GM12878 (cell line): ENCODE results near the gene NECAB3. TPM values are rescaled to one million over a fixed set of nuclear protein-coding genes. Genes with fewer than 3 reads are reported as not detected.

Source experiments
- ATAC-seq: fragments of 200-7000 bp; cut with Tn5 transposase; 3 replicates; pipeline ENCODE4 v1.9.1; 2020; ENCODE audit warnings: mild to moderate bottlenecking, moderate library complexity
- BruUV-seq: library from RNA; stranded (reverse); fragments of 400-500 nt; replicated peaks from 2 replicates; lab custom pipeline; 2021; lab: Mats Ljungman, UMichigan
- CTCF ChIA-PET: fragments of 300-600 bp; sonication (Branson Sonifier 250); formaldehyde crosslinking; extraction: SDS; loops from one replicate; lab custom pipeline; 2021; ENCODE audit warnings: inconsistent platforms; lab: Yijun Ruan, JAX
- POLR2A ChIA-PET: fragments of 350-600 bp; formaldehyde crosslinking; extraction: SDS; loops from one replicate; lab custom pipeline; 2021; ENCODE audit warnings: inconsistent platforms; lab: Charles Lee
- RAD21 ChIA-PET: fragments of 300-600 bp; sonication (Branson Sonifier 250); formaldehyde crosslinking; loops from one replicate; lab custom pipeline; 2023; ENCODE audit warnings: antibody characterized with exemption; ENCODE audit not compliant: unreplicated experiment; lab: Charles Lee
- SMC1A ChIA-PET: fragments of 300-600 bp; sonication (Branson Sonifier 250); formaldehyde crosslinking; loops from one replicate; lab custom pipeline; 2023; ENCODE audit not compliant: unreplicated experiment, uncharacterized antibody; lab: Charles Lee
- DNase-seq: peaks from one replicate; pipeline ENCODE4 v3.0.0-alpha.2; 2011; ENCODE audit warnings: low read depth, low spot score
- FAIRE-seq: peaks from 3 replicates; lab custom pipeline; 2011; peaks lifted over from hg19 to GRCh38; lab: Jason Lieb, UNC
- H2AFZ ChIP-seq: 2 replicates; pipeline ENCODE4 v1.6.0; 2011; ENCODE audit warnings: low read depth, low read length, control low read depth; ENCODE audit not compliant: control insufficient read depth
- H3K27ac ChIP-seq: 2 replicates; pipeline ENCODE4 v1.5.1; 2011; ENCODE audit warnings: control low read depth; ENCODE audit not compliant: control insufficient read depth, insufficient read depth
- H3K27me3 ChIP-seq, 2 experiments: replicated peaks in 1 of 2; 2 replicates each; pipeline versions ENCODE4 v1.6.0 to v1.6.1; 2011; ENCODE audit warnings: low read length in 1 of 2; ENCODE audit not compliant: control insufficient read depth in 2 of 2, insufficient read depth in 2 of 2
- H3K36me3 ChIP-seq, 2 experiments: 2 replicates each; pipeline ENCODE4 v1.5.1; 2011; ENCODE audit warnings: low read length in 1 of 2; ENCODE audit not compliant: control insufficient read depth in 2 of 2, insufficient read depth in 2 of 2
- H3K4me1 ChIP-seq: 2 replicates; pipeline ENCODE4 v1.6.1; 2011; ENCODE audit warnings: mild to moderate bottlenecking, low read length, moderate library complexity, mixed read lengths; ENCODE audit not compliant: control insufficient read depth, insufficient read depth
- H3K4me2 ChIP-seq: 2 replicates; pipeline ENCODE4 v1.6.0; 2011; ENCODE audit warnings: control low read depth; ENCODE audit not compliant: control insufficient read depth, insufficient read depth
- H3K4me3 ChIP-seq: fragments of 200-600 bp; sonication (generic); 2 replicates; pipeline ENCODE4 v1.5.1; 2016
- H3K79me2 ChIP-seq: 2 replicates; pipeline ENCODE4 v1.6.0; 2011; ENCODE audit warnings: low read length; ENCODE audit not compliant: control insufficient read depth, insufficient read depth
- H3K9ac ChIP-seq: 2 replicates; pipeline ENCODE4 v1.8.0; 2011; ENCODE audit warnings: low read length, control low read depth, mixed read lengths; ENCODE audit not compliant: control insufficient read depth, insufficient read depth
- H3K9me3 ChIP-seq: replicated peaks from 3 replicates; pipeline ENCODE4 v1.5.1; 2011; ENCODE audit warnings: mild to moderate bottlenecking, low read length; ENCODE audit not compliant: control insufficient read depth, insufficient read depth
- H4K20me1 ChIP-seq: 2 replicates; pipeline ENCODE4 v1.6.0; 2011; ENCODE audit not compliant: control insufficient read depth, insufficient read depth
- CEBPB ChIP-seq, 2 experiments: fragments of 150-350 bp in 1 of 2; IDR thresholded peaks; 2 replicates each; pipeline ENCODE4 v1.6.1; 2012 to 2014; ENCODE audit warnings: low read depth in 2 of 2, low read length in 2 of 2, borderline replicate concordance in 1 of 2, inconsistent platforms in 1 of 2
- CHD4 ChIP-seq: fragments of 200-600 bp; sonication (generic); IDR thresholded peaks from 2 replicates; pipeline ENCODE4 v1.6.1; 2016; ENCODE audit warnings: mild to moderate bottlenecking
- HCFC1 ChIP-seq: fragments of 150-350 bp; IDR thresholded peaks from 2 replicates; pipeline ENCODE4 v1.6.1; 2014; ENCODE audit warnings: low read length
- HDGF ChIP-seq: fragments of 450-650 bp; IDR thresholded peaks from 2 replicates; pipeline ENCODE4 v1.6.1; 2016; ENCODE audit warnings: antibody characterized with exemption
- JUND ChIP-seq: IDR thresholded peaks from 2 replicates; pipeline ENCODE4 v1.6.1; 2012; ENCODE audit warnings: low read depth, mild to moderate bottlenecking, low read length, improper control_type of control experiment, moderate library complexity
- KDM1A ChIP-seq: fragments of 200-600 bp; sonication (generic); IDR thresholded peaks from 2 replicates; pipeline ENCODE4 v1.6.1; 2016; ENCODE audit warnings: borderline replicate concordance
- POLR2AphosphoS2 ChIP-seq: IDR thresholded peaks from 2 replicates; pipeline ENCODE4 v1.6.1; 2011; ENCODE audit warnings: low read depth, mild to moderate bottlenecking, low read length, improper control_type of control experiment, moderate library complexity
- RAD51 ChIP-seq: fragments of 450-650 bp; IDR thresholded peaks from 2 replicates; pipeline ENCODE4 v1.6.1; 2016; ENCODE audit warnings: moderate library complexity, mild to moderate bottlenecking, inconsistent platforms
- RBBP5 ChIP-seq: fragments of 200-600 bp; sonication (generic); conservative IDR thresholded peaks from 2 replicates; pipeline ENCODE4 v1.6.1; 2016
- RELA ChIP-seq: fragments of 450-650 bp; IDR thresholded peaks from 2 replicates; pipeline ENCODE4 v1.8.0; 2014; ENCODE audit warnings: borderline replicate concordance; ENCODE audit not compliant: partially characterized antibody
- SMAD1 ChIP-seq: fragments of 450-650 bp; IDR thresholded peaks from 2 replicates; pipeline ENCODE4 v1.6.1; 2018; ENCODE audit warnings: mild to moderate bottlenecking, low read depth; ENCODE audit not compliant: partially characterized antibody
- SMARCA5 ChIP-seq: fragments of 450-650 bp; IDR thresholded peaks from 2 replicates; pipeline ENCODE4 v1.6.1; 2017; ENCODE audit warnings: mild to moderate bottlenecking
- STAT1 ChIP-seq: fragments of 450-650 bp; conservative IDR thresholded peaks from 2 replicates; pipeline ENCODE4 v1.6.1; 2014; ENCODE audit warnings: antibody characterized with exemption, mild to moderate bottlenecking
- SUPT20H ChIP-seq: IDR thresholded peaks from 2 replicates; pipeline ENCODE4 v1.6.1; 2011; ENCODE audit warnings: low read depth, mild to moderate bottlenecking, low read length, moderate library complexity, borderline replicate concordance; ENCODE audit not compliant: control insufficient read depth
- ZBED1 ChIP-seq: IDR thresholded peaks from 2 replicates; pipeline ENCODE4 v1.6.1; 2016; ENCODE audit warnings: borderline replicate concordance
- WGBS: methylation state at CpG from one replicate; pipeline ENCODE4 v1.1.6; 2016; ENCODE audit warnings: low lambda C conversion rate; ENCODE audit not compliant: insufficient replicate concordance, insufficient coverage; ENCODE audit errors: missing lambda C conversion rate; 5-methylcytosine and 5-hydroxymethylcytosine counted together
- in situ Hi-C: fragments of 300-500 bp; cut with MboI; formaldehyde crosslinking; loops from 9 replicates; pipeline ENCODE4 v1.14.3; 2018; ENCODE audit warnings: mixed read lengths
- intact Hi-C: fragments of 100-400 bp; cut with micrococcal nuclease; formaldehyde crosslinking; loops from one replicate; pipeline ENCODE4 v1.14.2; 2022; ENCODE audit not compliant: unreplicated experiment
- polyA plus RNA-seq, 11 experiments: library from polyadenylated mRNA; depleted of rRNA in 4 of 11; unstranded in 6 of 11; stranded (reverse) in 5 of 11; fragments of >200 nt; fragmentation: Nextera tagmentation in 4 of 11; fragmentation: Illumina TruSeq in 1 of 11; extraction: Ambion mirVana in 4 of 11; extraction: Trizol in 1 of 11; gene quantifications; 1 replicate in 1 of 11; 2 replicates in 10 of 11; pipeline versions ENCODE4 v1.2.1 to v1.2.3, GENCODE V29; 2011 to 2016; ENCODE audit warnings: inconsistent platforms in 2 of 11, missing spikeins in 2 of 11, low read depth in 1 of 11
- total RNA-seq, 4 experiments: library from RNA; depleted of rRNA in 3 of 4; stranded (reverse); fragments of >200 nt in 3 of 4; fragmentation: Illumina TruSeq in 1 of 4; extraction: Trizol in 1 of 4; gene quantifications; 2 replicates each; pipeline versions ENCODE4 v1.2.1 to v1.2.3, GENCODE V29; 2013 to 2021
- TF ChIP-seq, protein P1 (sequence below): fragments of 450-650 bp; IDR thresholded peaks from 2 replicates; pipeline ENCODE4 v1.6.1; 2018; ENCODE audit warnings: mild to moderate bottlenecking, low read depth, moderate library complexity; ENCODE audit not compliant: partially characterized antibody
- TF ChIP-seq, protein P2 (sequence below), 3 experiments: IDR thresholded peaks in 2 of 3; conservative IDR thresholded peaks in 1 of 3; 2 replicates each; pipeline ENCODE4 v1.5.1; 2011; ENCODE audit warnings: low read depth in 3 of 3, low read length in 3 of 3, mild to moderate bottlenecking in 3 of 3, control low read depth in 2 of 3, moderate library complexity in 2 of 3, inconsistent platforms in 1 of 3, mixed read lengths in 1 of 3; ENCODE audit not compliant: control insufficient read depth in 2 of 3, insufficient read depth in 1 of 3; ENCODE audit errors: extremely low read depth in 1 of 3
- TF ChIP-seq, protein P3 (sequence below): IDR thresholded peaks from 2 replicates; pipeline ENCODE4 v1.6.1; 2012; ENCODE audit warnings: low read length, inconsistent platforms

The NECAB3 gene
- total and polyA plus RNA-seq, 10 of the 15 experiments (the other 5 are each of a cell fraction or from before 2014, with no cell fraction given): 0.21 to 17.0 (median 7.2) TPM

DNA sequence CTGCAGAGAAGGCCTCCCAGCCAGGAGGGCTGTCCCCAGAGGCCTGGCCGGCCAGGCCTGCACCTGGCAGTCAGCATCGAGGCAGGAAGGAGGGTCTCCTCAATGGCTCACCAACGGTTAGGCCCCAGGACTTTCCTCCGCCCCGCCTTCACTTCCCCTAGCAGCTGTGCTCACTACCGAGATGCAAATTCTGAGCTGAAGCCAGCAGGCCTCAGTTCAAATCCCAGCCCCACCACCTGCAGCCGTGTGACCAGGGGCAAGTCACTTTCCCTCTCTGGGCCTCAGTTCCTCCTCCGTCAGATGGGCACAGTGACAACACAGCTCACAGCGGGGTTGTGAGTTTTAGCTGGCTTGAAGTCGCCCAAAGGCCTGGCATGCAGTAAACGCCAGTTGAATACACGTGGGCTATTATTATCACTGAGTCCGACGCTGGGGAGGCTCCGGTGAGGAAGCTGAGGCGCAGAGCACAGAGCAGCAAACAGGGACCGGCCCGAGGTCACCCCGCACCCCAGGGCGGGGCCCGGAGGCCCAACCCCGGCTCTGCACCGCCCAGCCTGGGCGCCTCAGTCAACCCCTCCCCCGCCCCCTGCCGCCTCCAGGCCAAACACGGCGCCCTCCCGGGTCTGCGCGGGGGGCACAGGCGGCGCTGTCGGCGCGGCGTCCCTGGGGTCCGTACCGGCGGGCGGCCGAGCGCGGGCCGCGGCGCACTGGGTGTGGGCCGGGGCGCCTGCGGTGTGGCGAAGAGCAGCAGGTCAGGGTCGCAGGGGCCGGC is 11.3 kb upstream of the NECAB3 start:
- Histone ChIP-seq H3K27ac (peak overlapping the region; percentile 88), H3K4me1 (peaks cover 36% of the 10 kb centered on the region), H3K4me3 (peak overlapping the region; percentile 79), H3K4me2 (peak overlapping the region; percentile 90), H3K9ac (peak overlapping the region; percentile 88), H3K36me3 (no peaks in the 10 kb centered on the region), H2AFZ (peak overlapping the region; percentile 61), H4K20me1 (no peaks in the 10 kb centered on the region), H3K79me2 (peaks cover 44% of the 10 kb centered on the region), H3K9me3 (no peaks in the 10 kb centered on the region), H3K27me3 (no peaks in the 10 kb centered on the region)
- under 1% methylated on average over 41 of the region's 53 CpGs for WGBS
- ChIA-PET RAD21 (interaction anchor here (0.6 to 1.4 kb wide), 5 partner anchors 17 to 97 kb away, joined by 3 to 7 read pairs (median 3); partner anchors contain the start of gene ACTL10), SMC1A (interaction anchor here (0.5 to 1.2 kb wide), 4 partner anchors 19 to 90 kb away, joined by 3 to 5 read pairs (median 3); partner anchors contain the start of genes ACTL10 and PXMP4), POLR2A (interaction anchor here (0.9 to 1.7 kb wide), 7 partner anchors 13 to 196 kb away, joined by 3 to 7 read pairs (median 5); partner anchors contain the start of genes ACTL10, CBFA2T2 and ZNF341), CTCF (interaction anchor here (0.7 to 5.6 kb wide), 4 partner anchors 18 to 241 kb away, joined by 3 to 38 read pairs (median 4); partner anchors contain the start of gene ACTL10)
- FAIRE-seq (peak; percentile 31), DNase-seq (peak; percentile 62), ATAC-seq (peak; percentile 62)
- in situ Hi-C loops (no loop called here), intact Hi-C loops (loop anchor here (1.0 to 10.0 kb wide), 4 partner anchors 47 to 309 kb away; partner anchors contain the start of genes CHMP4B and RALY)
- BruUV-seq: no TSS peak
- no peak for TF ChIP-seq SMARCA5
- TF ChIP-seq, protein P1, sequence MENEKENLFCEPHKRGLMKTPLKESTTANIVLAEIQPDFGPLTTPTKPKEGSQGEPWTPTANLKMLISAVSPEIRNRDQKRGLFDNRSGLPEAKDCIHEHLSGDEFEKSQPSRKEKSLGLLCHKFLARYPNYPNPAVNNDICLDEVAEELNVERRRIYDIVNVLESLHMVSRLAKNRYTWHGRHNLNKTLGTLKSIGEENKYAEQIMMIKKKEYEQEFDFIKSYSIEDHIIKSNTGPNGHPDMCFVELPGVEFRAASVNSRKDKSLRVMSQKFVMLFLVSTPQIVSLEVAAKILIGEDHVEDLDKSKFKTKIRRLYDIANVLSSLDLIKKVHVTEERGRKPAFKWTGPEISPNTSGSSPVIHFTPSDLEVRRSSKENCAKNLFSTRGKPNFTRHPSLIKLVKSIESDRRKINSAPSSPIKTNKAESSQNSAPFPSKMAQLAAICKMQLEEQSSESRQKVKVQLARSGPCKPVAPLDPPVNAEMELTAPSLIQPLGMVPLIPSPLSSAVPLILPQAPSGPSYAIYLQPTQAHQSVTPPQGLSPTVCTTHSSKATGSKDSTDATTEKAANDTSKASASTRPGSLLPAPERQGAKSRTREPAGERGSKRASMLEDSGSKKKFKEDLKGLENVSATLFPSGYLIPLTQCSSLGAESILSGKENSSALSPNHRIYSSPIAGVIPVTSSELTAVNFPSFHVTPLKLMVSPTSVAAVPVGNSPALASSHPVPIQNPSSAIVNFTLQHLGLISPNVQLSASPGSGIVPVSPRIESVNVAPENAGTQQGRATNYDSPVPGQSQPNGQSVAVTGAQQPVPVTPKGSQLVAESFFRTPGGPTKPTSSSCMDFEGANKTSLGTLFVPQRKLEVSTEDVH: no peak
- TF ChIP-seq HCFC1: no peak
- TF ChIP-seq CEBPB (IDR thresholded peaks at IDR 0.05; ENCODE audit: borderline replicate concordance in 1 of 2, low read depth in 2 of 2, low read length in 2 of 2): no peak
- peak; percentile 77 for TF ChIP-seq HDGF
- TF ChIP-seq JUND: no peak
- TF ChIP-seq RAD51: no peak
- TF ChIP-seq SMAD1: no peak
- no peak for TF ChIP-seq KDM1A
- TF ChIP-seq, protein P2, sequence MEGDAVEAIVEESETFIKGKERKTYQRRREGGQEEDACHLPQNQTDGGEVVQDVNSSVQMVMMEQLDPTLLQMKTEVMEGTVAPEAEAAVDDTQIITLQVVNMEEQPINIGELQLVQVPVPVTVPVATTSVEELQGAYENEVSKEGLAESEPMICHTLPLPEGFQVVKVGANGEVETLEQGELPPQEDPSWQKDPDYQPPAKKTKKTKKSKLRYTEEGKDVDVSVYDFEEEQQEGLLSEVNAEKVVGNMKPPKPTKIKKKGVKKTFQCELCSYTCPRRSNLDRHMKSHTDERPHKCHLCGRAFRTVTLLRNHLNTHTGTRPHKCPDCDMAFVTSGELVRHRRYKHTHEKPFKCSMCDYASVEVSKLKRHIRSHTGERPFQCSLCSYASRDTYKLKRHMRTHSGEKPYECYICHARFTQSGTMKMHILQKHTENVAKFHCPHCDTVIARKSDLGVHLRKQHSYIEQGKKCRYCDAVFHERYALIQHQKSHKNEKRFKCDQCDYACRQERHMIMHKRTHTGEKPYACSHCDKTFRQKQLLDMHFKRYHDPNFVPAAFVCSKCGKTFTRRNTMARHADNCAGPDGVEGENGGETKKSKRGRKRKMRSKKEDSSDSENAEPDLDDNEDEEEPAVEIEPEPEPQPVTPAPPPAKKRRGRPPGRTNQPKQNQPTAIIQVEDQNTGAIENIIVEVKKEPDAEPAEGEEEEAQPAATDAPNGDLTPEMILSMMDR (IDR thresholded peaks at IDR 0.05 in 2 of 3, conservative IDR thresholded peaks at IDR 0.05 in 1 of 3; ENCODE audit: control insufficient read depth in 2 of 3, extremely low read depth in 1 of 3, insufficient read depth in 1 of 3, low read depth in 3 of 3, low read length in 3 of 3): no peak
- TF ChIP-seq, protein P3, sequence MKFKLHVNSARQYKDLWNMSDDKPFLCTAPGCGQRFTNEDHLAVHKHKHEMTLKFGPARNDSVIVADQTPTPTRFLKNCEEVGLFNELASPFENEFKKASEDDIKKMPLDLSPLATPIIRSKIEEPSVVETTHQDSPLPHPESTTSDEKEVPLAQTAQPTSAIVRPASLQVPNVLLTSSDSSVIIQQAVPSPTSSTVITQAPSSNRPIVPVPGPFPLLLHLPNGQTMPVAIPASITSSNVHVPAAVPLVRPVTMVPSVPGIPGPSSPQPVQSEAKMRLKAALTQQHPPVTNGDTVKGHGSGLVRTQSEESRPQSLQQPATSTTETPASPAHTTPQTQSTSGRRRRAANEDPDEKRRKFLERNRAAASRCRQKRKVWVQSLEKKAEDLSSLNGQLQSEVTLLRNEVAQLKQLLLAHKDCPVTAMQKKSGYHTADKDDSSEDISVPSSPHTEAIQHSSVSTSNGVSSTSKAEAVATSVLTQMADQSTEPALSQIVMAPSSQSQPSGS: no peak
- TF ChIP-seq STAT1: no peak
- TF ChIP-seq RBBP5: no peak
- TF ChIP-seq SUPT20H: no peak
- no peak for TF ChIP-seq RELA
- no peak for TF ChIP-seq CHD4
- TF ChIP-seq ZBED1: no peak
- no peak for TF ChIP-seq POLR2AphosphoS2
